SJCRH30 (cell line): Measurements from ENCODE around the gene NFKB2. TPM values are rescaled to one million over a fixed set of nuclear protein-coding genes. Genes with fewer than 3 reads are reported as not detected.

ENCODE experiments used
- total RNA-seq: library from RNA; depleted of rRNA; stranded (reverse); fragments of >200 nt; shearing (Covaris generic); gene quantifications from 2 replicates; pipeline ENCODE4 v1.2.3, GENCODE V29; 2014; rRNA removed

The NFKB2 gene
- total RNA-seq, 1 experiment from 2014 or later: 25.3 TPM

Other genes with a start within 250 kb of the NFKB2 start
- 225 and 242 TPM in 2 replicates for gene NOLC1, start 243.3 kb upstream of the NFKB2 start, total RNA-seq
- gene ELOVL3, start 169.4 kb upstream of the NFKB2 start, total RNA-seq: 0.42 and 0.53 TPM in 2 replicates
- 105 and 111 TPM in 2 replicates for gene PITX3, start 154.2 kb upstream of the NFKB2 start, total RNA-seq
- 124 and 131 TPM in 2 replicates for gene GBF1, start 150.2 kb upstream of the NFKB2 start, total RNA-seq
- gene PSD, start 23.1 kb downstream of the NFKB2 start, total RNA-seq: 0.18 and 0.26 TPM in 2 replicates
- gene FBXL15, start 25.1 kb downstream of the NFKB2 start, total RNA-seq: 5.8 and 6.1 TPM in 2 replicates
- gene CUEDC2, start 36.9 kb downstream of the NFKB2 start, total RNA-seq: 94.8 and 101 TPM in 2 replicates
- 0.08 and 0.15 TPM in 2 replicates for gene C10orf95, start 55.8 kb downstream of the NFKB2 start, total RNA-seq
- 257 and 271 TPM in 2 replicates for gene ACTR1A, start 107.0 kb downstream of the NFKB2 start, total RNA-seq
- 10.5 and 12.6 TPM in 2 replicates for gene SUFU, start 108.3 kb downstream of the NFKB2 start, total RNA-seq
- 66.6 and 67.3 TPM in 2 replicates for gene TRIM8, start 248.8 kb downstream of the NFKB2 start, total RNA-seq